ENCODE results near the gene MTRF1L.

MTRF1L gene

GRCh38 chr6:152946484-152946883, 56.0 kb downstream of the MTRF1L start:
- H3K4me1 ChIP-seq = peaks cover 0 to 3% (median 0%) of the 10 kb centered on the region in 4 donors
- H3K27me3 ChIP-seq = no peaks in the 10 kb centered on the region
- no peak for DNase-seq
- TF ChIP-seq CTCF (IDR thresholded peaks at IDR 0.05) = no peak
- no peaks in the 10 kb centered on the region for H3K9me3 ChIP-seq
- H3K36me3 ChIP-seq = no peaks in the 10 kb centered on the region
- intact Hi-C loops (cut with DNase I; ENCODE audit: low total_unique reads) = no loop called here
- H3K27ac ChIP-seq = no peak overlapping the region
- no peak overlapping the region for H3K4me3 ChIP-seq

GRCh38 chr6:152943260-152943897, 59.1 kb downstream of the MTRF1L start:
- no peak for TF ChIP-seq CTCF (IDR thresholded peaks at IDR 0.05)
- peaks cover 0 to 3% (median 0%) of the 10 kb centered on the region in 4 donors for H3K4me1 ChIP-seq
- H3K27me3 ChIP-seq = no peaks in the 10 kb centered on the region
- H3K27ac ChIP-seq = no peak overlapping the region
- intact Hi-C loops (cut with DNase I; ENCODE audit: low total_unique reads) = no loop called here
- no peak overlapping the region for H3K4me3 ChIP-seq
- no peaks in the 10 kb centered on the region for H3K36me3 ChIP-seq
- no peak for DNase-seq
- no peaks in the 10 kb centered on the region for H3K9me3 ChIP-seq

GRCh38 chr6:152942319-152942869, 60.1 kb downstream of the MTRF1L start:
- peaks cover 0 to 3% of the 10 kb centered on the region in 2 donors for H3K27me3 ChIP-seq
- no peak for DNase-seq
- intact Hi-C loops (cut with DNase I; ENCODE audit: low total_unique reads) = no loop called here
- no peak overlapping the region for H3K27ac ChIP-seq
- H3K36me3 ChIP-seq = no peaks in the 10 kb centered on the region
- H3K9me3 ChIP-seq = no peaks in the 10 kb centered on the region
- TF ChIP-seq CTCF (IDR thresholded peaks at IDR 0.05) = no peak
- H3K4me3 ChIP-seq = no peak overlapping the region
- H3K4me1 ChIP-seq = no peaks in the 10 kb centered on the region

GRCh38 chr6:152941746-152942145, 60.8 kb downstream of the MTRF1L start:
- intact Hi-C loops (cut with DNase I; ENCODE audit: low total_unique reads) = no loop called here
- no peak for DNase-seq
- H3K4me3 ChIP-seq = no peak overlapping the region
- H3K27ac ChIP-seq = no peak overlapping the region
- H3K4me1 ChIP-seq = no peaks in the 10 kb centered on the region
- H3K36me3 ChIP-seq = no peaks in the 10 kb centered on the region
- no peaks in the 10 kb centered on the region for H3K9me3 ChIP-seq
- TF ChIP-seq CTCF (IDR thresholded peaks at IDR 0.05) = no peak
- peaks cover 0 to 6% of the 10 kb centered on the region in 2 donors for H3K27me3 ChIP-seq
